Measurements from ENCODE around the gene ABAT. TPM values are rescaled to one million over a fixed set of nuclear protein-coding genes. Genes with fewer than 3 reads are reported as not detected.

Gene ABAT
- total RNA-seq, 1 experiment from 2014 or later, result 4.7 TPM

DNA sequence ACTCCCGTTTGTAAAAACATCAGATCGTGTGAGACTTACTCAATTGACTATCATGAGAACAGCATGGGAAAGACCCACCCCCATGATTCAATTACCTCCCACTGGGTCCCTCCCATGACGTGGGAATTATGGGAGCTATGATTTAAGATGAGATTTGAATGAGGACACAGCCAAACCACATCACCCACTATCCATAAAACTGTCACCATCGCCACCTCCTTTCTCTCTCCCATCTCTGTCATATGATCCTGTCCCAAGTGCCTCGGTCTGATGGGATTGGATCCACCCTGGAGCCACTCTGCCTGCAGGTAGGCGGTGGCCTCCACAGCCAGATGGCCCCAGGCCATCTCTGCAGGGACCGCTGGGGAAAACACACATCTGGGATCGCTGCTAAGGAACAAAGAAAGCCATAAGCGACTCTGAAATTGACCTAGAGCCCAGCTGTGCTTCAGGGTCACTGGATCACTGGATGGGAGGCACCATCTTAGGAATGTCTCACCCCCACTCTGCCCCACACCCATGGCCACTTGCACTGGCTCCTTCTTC lies 61.8 kb downstream of the ABAT start:
- Histone ChIP-seq H3K4me2 (ENCODE audit: low read length) (no peak overlapping the region), H3K79me2 (ENCODE audit: insufficient read depth, low read length) (no peaks in the 10 kb centered on the region), H3K4me1 (ENCODE audit: control insufficient read depth in 1 of 2, insufficient read depth in 2 of 2, low read length in 2 of 2) (no peaks in the 10 kb centered on the region), H2AFZ (ENCODE audit: low read depth, low read length, poor library complexity, severe bottlenecking) (no peak overlapping the region), H4K20me1 (ENCODE audit: insufficient read depth) (no peaks in the 10 kb centered on the region), H3K9ac (ENCODE audit: low read length) (no peak overlapping the region), H3K27me3 (ENCODE audit: insufficient read depth, low read length) (no peaks in the 10 kb centered on the region), H3K27ac (ENCODE audit: low read depth, low read length) (no peak overlapping the region), H3K4me3 (replicated peaks in 1 of 2; ENCODE audit: low read depth in 1 of 2, low read length in 2 of 2) (no peak overlapping the region), H3K9me3 (ENCODE audit: control insufficient read depth in 1 of 2, insufficient read depth in 1 of 2, low read depth in 1 of 2, low read length in 2 of 2) (no peaks in the 10 kb centered on the region), H3K9me2 (ENCODE audit: insufficient read depth) (no peaks in the 10 kb centered on the region), H3K36me3 (ENCODE audit: control insufficient read depth in 1 of 2, insufficient read depth in 2 of 2, low read length in 2 of 2) (no peaks in the 10 kb centered on the region)
- TF ChIP-seq EGR1 (IDR thresholded peaks at IDR 0.05; ENCODE audit: low read depth) (no peak), ZNF274 (IDR thresholded peaks at IDR 0.05; ENCODE audit: low read depth, low read length) (no peak), CTCF (IDR thresholded peaks at IDR 0.05 in 2 of 3, conservative IDR thresholded peaks at IDR 0.05 in 1 of 3; ENCODE audit: borderline replicate concordance in 1 of 3, insufficient read depth in 1 of 3, low read depth in 2 of 3, low read length in 2 of 3) (no peak), JUND (IDR thresholded peaks at IDR 0.05) (no peak), ZFX (IDR thresholded peaks at IDR 0.05) (no peak), FOSL1 (IDR thresholded peaks at IDR 0.05; ENCODE audit: low read depth) (no peak), EZH2 (IDR thresholded peaks at IDR 0.05) (no peak), CEBPB (IDR thresholded peaks at IDR 0.05; ENCODE audit: low read depth) (no peak), SIN3A (IDR thresholded peaks at IDR 0.05; ENCODE audit: low read depth) (no peak), YY1 (IDR thresholded peaks at IDR 0.05; ENCODE audit: extremely low read depth, insufficient replicate concordance, low read depth, low read length) (no peak), CBX3 (IDR thresholded peaks at IDR 0.05; ENCODE audit: low read depth) (no peak)
- TF ChIP-seq, protein P1, sequence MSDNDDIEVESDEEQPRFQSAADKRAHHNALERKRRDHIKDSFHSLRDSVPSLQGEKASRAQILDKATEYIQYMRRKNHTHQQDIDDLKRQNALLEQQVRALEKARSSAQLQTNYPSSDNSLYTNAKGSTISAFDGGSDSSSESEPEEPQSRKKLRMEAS (IDR thresholded peaks at IDR 0.05), result no peak
- TF ChIP-seq, protein P2, sequence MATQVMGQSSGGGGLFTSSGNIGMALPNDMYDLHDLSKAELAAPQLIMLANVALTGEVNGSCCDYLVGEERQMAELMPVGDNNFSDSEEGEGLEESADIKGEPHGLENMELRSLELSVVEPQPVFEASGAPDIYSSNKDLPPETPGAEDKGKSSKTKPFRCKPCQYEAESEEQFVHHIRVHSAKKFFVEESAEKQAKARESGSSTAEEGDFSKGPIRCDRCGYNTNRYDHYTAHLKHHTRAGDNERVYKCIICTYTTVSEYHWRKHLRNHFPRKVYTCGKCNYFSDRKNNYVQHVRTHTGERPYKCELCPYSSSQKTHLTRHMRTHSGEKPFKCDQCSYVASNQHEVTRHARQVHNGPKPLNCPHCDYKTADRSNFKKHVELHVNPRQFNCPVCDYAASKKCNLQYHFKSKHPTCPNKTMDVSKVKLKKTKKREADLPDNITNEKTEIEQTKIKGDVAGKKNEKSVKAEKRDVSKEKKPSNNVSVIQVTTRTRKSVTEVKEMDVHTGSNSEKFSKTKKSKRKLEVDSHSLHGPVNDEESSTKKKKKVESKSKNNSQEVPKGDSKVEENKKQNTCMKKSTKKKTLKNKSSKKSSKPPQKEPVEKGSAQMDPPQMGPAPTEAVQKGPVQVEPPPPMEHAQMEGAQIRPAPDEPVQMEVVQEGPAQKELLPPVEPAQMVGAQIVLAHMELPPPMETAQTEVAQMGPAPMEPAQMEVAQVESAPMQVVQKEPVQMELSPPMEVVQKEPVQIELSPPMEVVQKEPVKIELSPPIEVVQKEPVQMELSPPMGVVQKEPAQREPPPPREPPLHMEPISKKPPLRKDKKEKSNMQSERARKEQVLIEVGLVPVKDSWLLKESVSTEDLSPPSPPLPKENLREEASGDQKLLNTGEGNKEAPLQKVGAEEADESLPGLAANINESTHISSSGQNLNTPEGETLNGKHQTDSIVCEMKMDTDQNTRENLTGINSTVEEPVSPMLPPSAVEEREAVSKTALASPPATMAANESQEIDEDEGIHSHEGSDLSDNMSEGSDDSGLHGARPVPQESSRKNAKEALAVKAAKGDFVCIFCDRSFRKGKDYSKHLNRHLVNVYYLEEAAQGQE (IDR thresholded peaks at IDR 0.05; ENCODE audit: low read depth), result no peak
- ChIA-PET CTCF (no interaction called here), RAD21 (ENCODE audit: low non-redundant PET in 1 of 2, low total read pairs in 2 of 2, uncharacterized antibody in 2 of 2, unreplicated experiment in 2 of 2) (no interaction called here), POLR2A (no interaction called here)
- ATAC-seq (no peak), DNase-seq (ENCODE audit: low read depth, low spot score) (no peak)
- intact Hi-C loops (cut with micrococcal nuclease), result no loop called here
- BruUV-seq (replicated peaks), result no TSS peak
